GM21737 (cell line): ENCODE results near the gene PNPLA3.

Source experiments
- ATAC-seq: cut with Tn5 transposase; IDR thresholded peaks from one replicate; pipeline ENCODE4 v1.9.1; 2021; ENCODE audit warnings: mild to moderate bottlenecking, moderate library complexity; ENCODE audit not compliant: unreplicated experiment

PNPLA3 gene

DNA sequence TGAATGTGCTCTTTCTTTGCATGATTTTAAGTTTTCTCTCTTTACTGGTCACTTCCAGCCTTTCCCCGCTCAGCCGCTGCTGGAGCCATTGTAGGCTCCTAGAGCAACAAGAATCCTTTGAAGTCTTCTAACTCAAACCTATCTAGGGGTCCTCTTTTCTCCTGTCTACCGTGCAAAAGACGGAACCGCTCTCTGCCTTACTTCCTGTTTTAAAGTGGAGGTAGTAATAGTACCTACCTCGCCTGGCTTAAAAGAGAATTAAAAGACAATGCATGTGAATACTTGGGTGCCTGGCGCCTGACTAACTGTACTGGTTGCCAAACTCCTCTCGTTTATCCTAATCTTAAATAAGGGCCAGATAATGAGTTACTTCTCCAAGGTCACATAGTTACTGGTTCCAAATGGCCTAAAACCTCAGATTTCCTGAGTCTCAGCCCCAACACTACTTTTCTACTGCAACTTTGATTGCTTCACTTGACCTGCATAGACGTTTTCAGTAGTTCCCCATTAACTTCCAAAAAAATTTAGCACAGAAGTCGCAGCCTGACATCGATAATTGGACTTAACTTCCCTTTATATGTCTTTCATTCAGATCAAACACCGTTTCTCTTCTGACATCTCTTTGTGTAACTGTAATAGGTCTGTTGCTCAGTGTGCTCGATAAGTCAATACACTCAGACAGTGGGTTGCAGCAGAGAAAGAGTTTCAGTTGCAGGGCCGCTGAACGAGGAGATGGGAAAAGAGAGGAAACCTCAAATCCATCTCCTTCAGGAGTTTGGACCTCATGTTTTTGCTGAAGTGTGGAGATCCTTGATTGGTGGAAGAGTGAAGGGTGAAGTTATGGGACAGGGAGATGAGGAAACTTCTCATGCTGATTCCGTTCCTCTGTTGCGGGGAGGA, 32.5 kb downstream of the PNPLA3 start:
- no peak for ATAC-seq

- ATAC-seq = no peak
These were observed 33.3 kb downstream of the PNPLA3 start for GRCh38 chr22:43956805-43957463.

GRCh38 chr22:43957871-43958270, 34.3 kb downstream of the PNPLA3 start:
- no peak for ATAC-seq

DNA sequence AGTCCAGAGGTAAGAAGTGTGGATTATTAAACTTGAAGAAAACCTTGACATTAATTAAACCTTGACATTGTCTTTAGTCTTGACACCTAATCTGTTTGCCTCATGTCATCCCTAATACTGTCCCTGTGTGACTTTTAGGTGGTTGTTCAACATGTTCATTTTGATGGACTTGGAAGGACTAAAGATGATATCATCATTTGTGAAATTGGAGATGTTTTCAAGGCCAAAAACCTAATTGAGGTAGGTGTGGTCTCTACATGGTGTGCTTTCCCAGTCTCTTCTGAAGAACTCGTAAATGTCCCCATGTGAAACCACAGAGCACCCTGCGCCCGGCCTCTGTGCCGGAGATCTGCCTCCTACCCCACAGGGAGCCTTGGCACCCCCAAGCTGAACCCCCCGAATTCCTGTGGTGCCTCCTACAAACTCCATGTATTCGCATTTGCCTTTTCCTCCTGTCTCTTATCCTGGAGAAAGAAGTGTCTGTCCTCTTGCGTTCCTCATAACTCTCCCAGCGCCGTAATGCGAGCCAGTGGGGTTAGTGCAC, 40.8 kb downstream of the PNPLA3 start:
- ATAC-seq = no peak

GRCh38 chr22:43967069-43967468, 43.5 kb downstream of the PNPLA3 start:
- no peak for ATAC-seq

DNA sequence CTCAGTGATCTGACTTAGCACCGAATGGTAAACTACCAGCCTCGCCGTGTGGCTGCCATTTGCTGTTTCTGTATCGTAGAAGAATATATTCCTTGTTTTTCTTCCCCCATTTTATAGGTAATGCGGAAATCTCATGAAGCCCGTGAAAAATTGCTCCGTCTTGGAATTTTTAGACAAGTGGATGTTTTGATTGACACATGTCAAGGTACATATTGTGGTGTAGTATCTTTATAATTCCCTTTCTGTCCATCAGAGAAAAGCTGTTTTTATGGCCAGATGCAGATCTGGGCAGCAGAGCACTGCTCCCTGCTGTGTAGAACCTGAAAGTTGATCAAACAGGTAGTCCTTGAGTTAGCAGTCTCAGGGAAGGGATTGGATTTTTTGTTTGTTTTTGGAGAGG, 45.0 kb downstream of the PNPLA3 start:
- no peak for ATAC-seq

DNA sequence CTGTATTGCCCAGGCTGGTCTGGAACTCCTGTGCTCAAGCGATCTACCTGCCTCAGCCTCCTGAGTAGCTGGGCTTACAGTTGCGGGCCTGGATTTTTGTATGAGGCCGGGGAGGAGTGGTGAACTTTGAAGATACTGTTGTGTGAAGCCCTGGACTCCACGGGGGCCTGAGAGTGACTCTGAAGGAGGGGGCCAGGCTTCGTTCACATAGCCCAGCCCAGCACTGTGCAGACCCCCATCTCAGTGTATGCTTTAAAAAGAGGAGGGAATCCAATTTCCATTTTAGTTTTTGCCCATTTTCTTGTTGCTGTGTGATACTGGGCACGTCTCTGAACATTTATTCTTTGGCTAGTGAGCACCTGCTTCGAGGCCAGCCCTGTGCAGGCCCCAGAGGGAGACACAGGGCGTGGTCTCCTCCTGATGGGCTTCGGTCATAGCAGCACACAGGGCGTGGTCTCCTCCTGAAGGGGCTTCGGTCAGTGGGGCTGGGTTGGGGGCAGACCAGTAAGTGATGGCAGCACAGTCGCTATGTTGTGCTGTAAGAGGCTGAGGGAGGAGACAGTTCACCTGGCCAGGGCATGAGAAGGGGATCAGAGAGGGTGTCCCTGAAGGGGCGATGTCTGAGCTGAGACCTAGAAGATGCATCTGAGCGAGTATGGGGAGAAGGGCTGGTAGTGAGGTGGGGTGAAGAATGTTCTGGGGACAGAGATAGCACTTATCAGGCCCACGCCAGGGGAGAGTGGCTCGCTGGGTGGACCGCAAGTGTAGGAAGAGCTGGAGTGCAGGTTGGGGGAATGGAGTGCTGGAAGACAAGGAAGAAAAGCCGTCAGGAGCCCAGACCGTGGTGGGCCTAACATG, 45.6 kb downstream of the PNPLA3 start:
- no peak for ATAC-seq

GRCh38 chr22:43969989-43970755, 46.6 kb downstream of the PNPLA3 start:
- no peak for ATAC-seq

DNA sequence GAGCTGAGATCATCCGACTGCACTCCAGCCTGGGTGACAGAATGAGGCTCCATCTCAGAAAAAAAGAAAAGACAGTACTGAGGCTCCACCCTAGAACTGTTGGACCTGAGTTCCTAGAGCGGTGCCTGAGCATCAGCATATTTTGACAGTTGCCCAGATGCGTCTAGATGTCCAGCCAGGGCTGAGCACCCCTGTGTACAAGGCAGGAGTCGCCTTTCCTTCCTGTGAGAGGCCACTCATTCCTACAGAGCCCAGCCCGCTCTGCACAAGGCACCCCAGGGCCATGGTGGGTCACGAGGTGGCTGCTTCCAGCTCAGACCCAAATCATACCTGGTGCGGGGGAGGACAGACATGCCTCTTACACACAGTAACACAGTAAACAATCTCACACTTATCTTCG, 47.5 kb downstream of the PNPLA3 start:
- no peak for ATAC-seq

GRCh38 chr22:43972931-43973462, 49.4 kb downstream of the PNPLA3 start:
- ATAC-seq = no peak

DNA sequence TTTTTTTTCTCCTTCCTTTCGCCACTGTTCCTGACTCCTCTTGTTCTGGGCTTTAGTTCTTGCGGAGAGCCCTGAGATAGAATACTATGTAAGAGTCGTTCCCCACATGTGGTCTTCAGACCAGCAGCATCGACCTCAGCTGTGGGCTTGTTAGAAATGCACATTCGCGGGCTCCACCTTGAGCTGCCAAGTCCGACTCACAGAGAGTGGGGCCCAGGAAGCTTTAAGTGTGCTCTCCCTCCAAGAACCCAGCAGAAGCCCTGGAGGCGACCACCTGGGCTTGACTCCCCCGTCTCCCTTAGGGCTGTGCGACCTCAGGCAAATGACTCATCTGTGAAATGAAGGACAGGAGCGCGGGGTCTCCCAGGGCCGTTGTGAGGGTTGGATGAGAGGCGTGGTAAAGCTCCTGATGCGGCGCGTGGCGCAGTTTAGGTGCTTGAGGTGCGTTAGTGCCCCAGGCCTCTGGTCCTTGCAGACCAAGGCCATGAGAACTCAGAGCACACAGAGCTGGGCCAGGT, 50.5 kb downstream of the PNPLA3 start:
- no peak for ATAC-seq

GRCh38 chr22:43975041-43975440, 51.4 kb downstream of the PNPLA3 start:
- ATAC-seq = no peak

DNA sequence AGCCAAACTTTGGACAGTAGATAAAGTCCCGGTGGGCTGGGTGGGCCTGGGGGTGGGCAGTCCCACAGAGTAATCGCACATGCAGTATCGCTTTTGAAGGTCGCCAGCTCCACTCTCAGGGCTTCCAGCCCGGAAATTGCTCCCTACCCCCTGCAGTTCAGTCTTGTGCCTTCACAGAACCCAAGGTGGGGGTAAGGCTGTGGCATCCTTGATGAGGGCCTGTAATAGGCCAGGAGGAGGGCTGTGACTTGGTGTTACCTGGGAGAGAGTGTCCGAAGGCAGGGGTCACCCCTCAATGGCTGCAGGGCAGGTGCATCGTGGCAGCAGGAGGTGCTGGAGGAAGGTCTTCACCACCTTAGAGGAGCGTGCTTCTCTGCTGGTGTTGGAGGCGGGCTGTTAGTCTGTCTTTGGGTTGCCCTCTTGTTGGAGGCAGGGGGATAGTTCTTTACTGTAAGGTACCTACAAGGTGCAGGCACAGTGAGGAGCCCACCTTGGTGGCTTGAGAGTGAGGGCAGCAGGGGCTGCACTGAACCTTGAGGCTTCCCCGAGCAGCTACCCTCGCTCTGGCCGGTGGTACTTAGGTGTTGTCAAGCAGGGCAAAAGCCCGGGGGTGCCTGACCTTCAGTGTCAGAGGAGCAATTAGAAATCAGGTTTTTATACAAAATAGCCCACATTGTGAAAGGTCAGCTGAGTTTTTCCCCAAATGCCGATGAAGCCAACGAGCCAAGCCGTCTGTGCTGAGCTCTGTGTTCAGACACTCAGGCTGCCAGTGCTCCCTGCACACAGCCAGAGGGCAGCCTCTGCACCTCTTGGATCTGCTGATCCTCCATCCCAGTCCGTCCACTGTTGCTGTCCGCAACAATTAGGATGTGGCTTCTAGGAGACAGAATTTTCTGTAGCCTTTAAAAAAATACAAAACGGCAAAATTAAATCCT, 53.5 kb downstream of the PNPLA3 start:
- ATAC-seq = no peak

DNA sequence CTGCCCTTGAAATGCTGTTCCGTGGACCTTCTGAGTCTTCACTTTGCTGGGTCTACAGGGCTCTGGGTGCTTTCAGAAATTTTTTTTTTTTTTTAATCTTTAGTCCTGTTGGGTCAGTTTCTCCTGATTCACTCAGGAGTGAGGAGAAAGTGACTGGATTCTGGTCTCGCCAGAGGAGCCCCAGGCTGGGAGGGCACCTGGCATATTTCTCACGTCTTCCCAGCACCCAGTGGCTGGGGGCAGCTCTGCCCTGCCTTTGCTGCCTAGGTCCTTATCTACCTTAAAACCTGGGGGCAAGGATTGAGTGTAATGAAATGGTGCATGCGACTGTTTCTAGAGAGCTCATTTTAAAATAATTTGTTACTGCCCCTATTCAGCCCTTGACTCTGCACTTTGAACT, 55.0 kb downstream of the PNPLA3 start:
- no peak for ATAC-seq

DNA sequence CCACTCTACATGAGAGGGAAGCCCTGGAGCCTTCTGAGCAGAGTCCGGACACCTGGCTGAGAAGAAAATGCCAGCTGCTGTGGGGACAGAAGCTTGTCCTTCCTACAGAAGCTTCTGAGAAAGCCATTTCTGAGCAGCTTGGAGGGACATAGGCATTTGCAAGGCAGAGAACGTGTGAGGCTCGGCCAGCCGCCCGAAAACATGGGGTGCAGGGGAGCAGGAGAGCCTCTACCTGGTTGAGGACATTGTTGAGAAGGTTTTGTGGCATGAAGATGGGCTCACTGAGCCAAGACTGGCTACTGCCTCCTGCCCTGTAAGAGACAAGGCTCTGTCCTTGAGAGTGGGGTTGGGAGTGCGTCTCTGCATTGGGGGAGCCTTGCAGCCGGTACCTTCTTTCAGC, 57.0 kb downstream of the PNPLA3 start:
- ATAC-seq = no peak

DNA sequence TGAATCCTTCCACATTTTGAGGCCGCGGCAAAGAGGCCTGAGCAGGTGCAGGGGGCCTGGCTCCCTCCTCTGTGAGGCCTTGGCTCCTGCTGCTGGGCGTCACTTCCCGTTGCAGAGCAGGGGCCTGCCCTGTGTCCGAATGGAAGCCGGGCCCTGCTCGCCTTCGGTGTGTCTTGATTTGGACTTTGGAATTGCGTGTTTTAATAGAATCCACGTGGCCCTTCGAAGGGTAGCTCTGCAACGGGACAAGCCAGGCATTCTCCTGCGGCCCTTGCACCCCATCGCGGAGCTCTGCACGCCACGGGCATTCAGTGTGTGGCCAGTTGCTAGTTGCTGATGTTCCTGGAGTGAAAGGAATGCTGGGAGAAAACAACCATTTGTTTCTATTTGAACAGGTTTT, 57.4 kb downstream of the PNPLA3 start:
- no peak for ATAC-seq

GRCh38 chr22:43983808-43984207, 60.2 kb downstream of the PNPLA3 start:
- ATAC-seq = no peak

DNA sequence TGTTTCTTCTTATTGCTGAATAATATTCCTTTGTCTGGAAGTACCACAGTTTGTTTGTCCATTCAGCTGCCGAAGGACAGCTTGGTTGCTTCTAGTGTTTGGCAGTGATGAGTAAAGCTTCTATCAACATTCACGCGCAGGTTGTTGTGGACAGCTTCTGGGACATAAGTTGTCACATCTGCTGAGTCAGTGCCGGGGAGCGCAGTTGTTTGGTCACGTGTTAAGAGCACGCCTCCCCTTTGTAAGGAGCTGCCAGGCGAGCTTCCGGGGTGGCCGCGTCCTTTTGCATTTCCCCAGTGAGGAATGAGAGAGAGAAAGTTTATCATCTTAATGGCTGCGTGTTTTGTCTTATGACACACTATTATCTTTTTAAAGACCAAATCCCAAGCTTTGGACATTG, 61.9 kb downstream of the PNPLA3 start:
- no peak for ATAC-seq
